GM21529 (cell line): ENCODE data around the gene IZUMO2.

Experiments
- ATAC-seq: cut with Tn5 transposase; IDR thresholded peaks from one replicate; pipeline ENCODE4 v1.9.1; 2021; ENCODE audit not compliant: unreplicated experiment

IZUMO2 gene

DNA sequence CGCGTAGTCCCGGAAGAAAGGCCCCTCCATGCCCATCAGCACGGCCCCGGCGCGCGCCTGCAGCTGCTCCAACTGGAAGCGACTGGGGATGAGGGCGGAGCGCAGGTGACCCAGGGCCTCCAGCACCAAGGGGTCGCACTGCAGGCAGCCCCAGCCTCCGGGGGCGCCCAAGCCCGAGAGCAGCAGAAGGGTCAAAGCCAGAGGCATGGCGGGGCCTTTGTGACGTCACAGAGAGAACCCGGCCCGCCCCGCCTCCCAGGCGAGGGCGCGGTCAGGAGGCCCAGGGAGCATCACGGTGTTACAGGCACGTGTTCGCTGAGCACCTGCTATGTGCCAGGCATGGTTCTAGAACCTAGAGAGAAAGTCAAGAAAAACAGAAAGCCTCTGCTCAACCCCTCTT is at the start of gene IZUMO2:
Gene IZUMO2, minus strand, starts transcription at position 294 of the 400 bp plus-strand sequence. Its CDS starts 87 bp downstream, at position 207.
- ATAC-seq, result no peak

DNA sequence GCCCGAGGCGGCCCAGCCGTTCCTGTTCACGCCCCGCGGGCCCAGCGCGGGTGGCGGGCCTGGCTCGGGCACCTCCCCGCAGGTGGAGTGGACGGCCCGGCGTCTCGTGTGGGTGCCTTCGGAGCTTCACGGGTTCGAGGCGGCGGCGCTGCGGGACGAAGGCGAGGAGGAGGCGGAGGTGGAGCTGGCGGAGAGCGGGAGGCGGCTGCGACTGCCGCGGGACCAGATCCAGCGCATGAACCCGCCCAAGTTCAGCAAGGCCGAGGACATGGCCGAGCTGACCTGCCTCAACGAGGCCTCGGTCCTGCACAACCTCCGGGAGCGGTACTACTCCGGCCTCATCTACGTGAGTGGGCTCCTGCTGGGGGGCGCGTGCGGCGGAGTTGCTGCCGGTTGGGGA is 47.3 kb upstream of the IZUMO2 start:
- no peak for ATAC-seq

- ATAC-seq, result no peak
These were observed 46.0 kb upstream of the IZUMO2 start for GRCh38 chr19:50209131-50209530.

DNA sequence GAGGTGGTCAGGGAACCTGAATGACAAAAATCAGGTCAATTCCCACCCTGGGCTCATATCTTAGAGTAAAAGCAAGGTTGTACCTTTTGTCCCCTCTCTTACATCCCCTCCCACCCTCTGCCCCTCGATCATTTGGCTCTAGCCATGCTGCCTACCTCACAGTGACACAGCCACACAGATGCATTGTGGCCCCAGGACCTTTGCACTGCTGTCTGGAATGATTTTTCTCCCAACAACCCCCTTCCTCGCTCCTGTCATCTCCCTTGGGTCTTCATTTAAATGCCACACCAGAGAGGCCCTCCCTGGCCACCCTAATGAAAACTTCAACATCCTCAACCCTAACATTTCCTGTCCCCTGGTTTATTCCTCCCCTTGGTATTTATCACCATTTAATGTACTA is 44.6 kb upstream of the IZUMO2 start:
- no peak for ATAC-seq

- no peak for ATAC-seq
These were observed 43.1 kb upstream of the IZUMO2 start for GRCh38 chr19:50206191-50206590.

DNA sequence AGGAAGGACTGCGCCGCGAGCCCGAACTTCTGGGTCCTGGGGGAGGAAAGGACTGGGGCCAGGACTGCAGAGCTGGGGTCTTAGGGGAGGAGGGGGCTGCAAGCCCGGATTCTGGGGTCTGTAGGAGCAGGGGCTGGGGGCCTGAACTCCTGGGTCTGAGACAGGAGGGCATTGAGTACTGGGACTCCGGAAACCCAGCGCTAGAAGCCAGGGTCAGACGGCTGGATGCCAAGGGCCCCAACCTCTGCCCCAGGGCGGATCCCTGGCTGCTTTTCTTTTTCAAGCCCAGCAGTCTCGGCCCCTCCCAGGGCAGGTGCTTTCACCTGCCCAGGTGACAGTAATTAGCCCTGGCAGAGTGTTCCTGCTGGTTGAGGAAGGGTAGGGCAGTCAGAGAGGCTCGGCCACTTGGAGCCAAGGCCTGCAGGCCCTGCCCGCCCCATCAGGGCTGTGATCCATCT is 42.6 kb upstream of the IZUMO2 start:
- no peak for ATAC-seq

DNA sequence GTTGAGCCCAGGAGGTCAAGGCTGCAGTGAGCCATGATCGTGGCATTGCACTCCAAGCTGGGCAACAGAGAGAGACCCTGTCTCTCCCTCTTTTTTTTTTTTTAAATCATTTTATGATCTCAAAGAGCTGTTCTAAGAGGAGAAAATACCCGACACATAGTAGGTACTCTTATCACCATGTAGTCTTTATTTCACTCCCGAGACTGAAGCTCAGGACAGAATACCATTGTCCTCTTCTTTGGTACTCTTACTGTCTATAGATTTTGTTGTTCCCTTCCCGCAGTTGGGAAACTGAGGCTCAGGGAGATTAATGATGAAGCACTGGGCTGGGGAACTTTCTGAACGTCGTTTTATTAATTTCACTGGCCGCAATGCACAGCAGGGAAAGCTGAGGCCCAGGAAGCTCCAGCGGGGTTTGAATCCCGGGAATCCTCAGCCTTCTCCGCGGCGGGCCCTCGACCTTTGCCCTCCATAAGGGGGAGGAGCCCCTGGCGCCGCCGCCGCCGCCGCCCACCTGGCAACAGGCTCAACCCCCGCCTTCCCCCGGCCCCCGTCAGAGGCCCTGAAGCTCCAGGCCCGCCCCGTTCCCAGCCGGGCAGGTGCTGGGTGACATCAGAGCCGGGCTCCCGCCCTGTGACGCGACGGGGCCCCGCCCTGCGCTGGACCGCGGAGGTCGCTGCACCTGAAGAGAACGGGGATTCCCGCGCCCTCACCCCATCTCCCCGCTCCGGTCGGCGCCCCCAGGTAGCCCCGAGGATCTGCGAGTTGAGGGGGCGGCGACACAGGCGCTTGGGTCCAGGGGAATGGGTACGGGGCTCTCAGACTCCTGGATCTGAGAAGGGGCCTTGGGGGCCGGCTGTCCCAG is 42.0 kb upstream of the IZUMO2 start:
- ATAC-seq, result no peak

GRCh38 chr19:50204081-50204428 is 41.0 kb upstream of the IZUMO2 start:
- ATAC-seq, result no peak

DNA sequence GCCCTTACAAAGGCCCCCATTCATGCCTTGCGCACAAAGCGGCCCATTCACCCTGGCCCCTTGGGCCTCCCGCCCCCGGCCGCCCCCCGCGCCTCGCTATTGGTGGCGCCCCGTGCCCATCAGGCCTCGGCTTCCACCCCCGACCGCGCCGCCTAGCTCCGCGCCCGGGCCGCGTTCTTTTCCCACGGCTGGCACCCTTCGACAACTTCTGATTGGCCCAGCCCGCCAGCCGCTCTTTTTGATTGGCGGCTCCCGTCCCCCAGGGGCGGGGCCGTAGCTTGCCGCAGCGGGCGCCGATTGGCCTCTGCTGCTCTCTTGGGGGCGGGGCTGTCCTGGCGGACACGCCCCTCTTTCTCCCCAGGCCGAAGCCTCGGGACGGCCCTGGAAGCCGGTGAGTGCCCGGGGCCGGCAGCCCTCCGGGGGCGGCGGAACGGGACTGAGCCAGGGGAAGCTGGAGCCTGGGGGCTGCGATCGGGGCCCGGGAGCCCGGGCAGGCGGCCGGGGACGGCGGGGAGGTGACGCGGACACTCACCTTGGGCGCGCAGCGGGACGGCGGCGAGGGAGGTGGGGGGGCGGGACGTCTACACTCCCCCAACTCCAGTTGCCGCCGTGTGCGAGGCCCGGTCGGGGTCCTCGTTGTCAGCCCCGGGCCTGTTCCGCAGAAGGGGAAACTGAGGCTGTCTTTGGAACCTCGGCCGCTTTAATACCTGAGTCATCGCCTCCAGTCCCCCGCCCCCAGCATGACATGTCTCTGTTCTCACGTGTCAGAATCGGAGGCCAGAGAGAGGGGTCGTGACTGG is 40.4 kb upstream of the IZUMO2 start, which contains the start of gene MYH14:
Gene MYH14, plus strand, starts transcription at position 342 of the 800 bp plus-strand sequence. CDS start 6,744 bp downstream, outside the sequence.
- ATAC-seq, result no peak

DNA sequence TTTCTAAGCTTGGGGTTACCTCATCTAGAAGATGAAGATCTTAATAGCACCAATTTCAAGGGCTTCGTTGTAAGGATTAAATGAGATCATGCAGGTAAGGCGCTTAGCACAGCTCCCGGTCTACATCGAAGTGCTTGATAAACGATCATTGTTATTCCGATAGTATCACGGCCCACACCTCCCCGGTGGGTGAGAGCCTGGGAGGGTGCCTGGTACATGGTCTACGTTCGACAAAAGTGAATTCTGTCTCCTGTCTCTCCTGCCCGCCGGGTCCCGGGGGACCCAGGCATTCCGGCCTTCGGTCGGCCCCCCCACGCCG is 39.8 kb upstream of the IZUMO2 start:
- no peak for ATAC-seq

GRCh38 chr19:50202386-50202785 is 39.3 kb upstream of the IZUMO2 start:
- ATAC-seq, result no peak

GRCh38 chr19:50199259-50199555 is 36.1 kb upstream of the IZUMO2 start:
- ATAC-seq, result no peak

DNA sequence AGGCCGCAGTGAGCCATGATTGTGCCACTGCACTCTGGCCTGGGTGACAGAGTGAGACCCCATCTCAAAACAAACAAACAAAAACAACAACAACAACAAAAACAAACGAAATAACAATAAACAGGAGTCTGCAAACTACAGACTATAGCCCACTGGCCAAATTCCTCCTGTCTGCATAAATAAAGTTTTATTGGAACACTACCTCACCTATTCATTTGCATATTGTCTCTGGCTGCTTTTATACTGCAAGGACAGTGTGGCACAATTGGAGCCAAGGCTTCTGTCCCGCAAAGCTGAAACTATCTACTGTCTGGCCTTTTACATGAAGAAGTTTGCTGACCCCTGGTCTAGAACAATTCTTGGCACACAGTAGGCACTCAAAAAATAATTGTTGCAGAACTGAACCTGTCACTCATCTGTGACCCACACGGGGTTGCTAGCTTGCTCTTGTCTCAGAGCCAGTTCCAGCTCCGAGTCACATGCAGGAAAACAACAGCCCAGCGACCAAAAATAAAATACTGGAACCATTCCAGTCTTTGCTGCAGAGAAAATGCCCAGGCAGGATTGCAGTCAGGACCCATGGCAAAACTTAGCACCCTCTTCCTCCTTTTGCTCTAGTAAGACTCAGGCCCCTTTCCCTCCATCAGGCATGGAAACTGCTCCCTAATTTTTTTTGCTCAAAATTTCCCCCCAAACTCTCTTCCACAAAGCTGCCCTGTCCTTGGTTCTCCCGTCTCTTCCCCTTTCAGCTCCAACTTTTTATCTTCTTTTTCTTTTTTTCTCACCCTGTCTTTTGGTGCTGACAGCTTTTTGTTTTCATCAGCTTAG is 35.6 kb upstream of the IZUMO2 start:
- ATAC-seq, result no peak

- ATAC-seq, result no peak
These were observed 34.3 kb upstream of the IZUMO2 start for GRCh38 chr19:50197348-50197747.

GRCh38 chr19:50196322-50196932 is 33.3 kb upstream of the IZUMO2 start:
- ATAC-seq, result no peak

DNA sequence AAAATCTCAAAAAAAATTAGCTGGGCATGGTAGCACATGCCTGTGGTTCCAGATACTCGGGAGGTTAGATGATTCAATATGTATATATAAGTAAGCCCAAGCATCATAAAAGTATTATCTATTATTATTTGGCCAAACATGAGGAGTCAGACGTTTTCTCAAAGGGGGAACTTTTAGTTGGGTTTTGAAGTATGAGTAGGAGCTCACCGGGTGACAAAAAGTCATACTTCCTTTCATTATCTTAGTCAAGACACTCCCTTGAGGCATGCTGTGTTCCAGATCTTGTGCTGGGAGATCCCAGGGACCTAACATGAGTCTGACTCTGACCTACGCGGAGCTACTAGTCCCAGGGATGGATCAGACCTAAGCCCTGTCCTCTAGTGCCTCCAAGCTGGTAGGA is 32.1 kb upstream of the IZUMO2 start:
- no peak for ATAC-seq

GRCh38 chr19:50192463-50193211 is 29.6 kb upstream of the IZUMO2 start:
- no peak for ATAC-seq

DNA sequence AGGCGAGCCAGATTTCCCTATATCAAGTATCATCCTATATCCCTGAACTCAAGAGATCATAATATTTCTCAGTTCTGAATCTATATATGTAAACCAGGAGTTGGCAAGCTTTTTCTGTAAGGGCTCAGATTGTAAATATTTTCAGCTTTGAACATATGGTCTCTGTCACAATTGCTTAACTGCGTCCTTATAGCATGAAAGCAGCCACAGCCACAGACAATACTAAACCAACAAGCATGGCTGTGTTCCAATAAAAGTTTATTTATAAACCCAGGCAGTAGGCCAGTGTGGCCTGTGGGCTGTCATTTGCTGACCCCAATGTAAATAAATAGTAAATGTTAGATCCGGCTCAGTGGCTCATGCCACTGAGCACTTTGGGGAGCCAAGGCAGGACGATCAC is 28.1 kb upstream of the IZUMO2 start:
- no peak for ATAC-seq

DNA sequence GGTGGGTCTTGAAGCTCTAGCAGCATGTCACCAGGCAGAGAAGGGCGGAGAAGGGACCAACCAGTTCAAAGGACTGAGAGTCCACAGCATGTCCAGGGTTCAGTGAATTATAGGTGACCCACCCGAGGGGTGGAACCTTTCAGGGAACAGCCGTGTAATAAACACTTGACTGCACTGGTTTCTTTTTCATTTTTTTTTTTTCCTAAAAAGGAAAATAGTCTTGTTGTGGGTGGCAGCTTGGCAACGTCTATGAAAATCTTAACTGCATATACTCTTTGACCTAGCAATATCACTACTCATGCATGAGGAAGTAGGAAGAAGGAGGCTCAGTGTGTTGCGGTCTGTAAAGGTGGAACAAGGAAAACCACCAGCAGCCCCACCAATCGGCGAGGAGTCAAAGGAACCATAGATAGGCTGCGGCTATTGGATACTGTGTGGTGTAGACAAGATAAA is 27.4 kb upstream of the IZUMO2 start:
- ATAC-seq, result no peak

DNA sequence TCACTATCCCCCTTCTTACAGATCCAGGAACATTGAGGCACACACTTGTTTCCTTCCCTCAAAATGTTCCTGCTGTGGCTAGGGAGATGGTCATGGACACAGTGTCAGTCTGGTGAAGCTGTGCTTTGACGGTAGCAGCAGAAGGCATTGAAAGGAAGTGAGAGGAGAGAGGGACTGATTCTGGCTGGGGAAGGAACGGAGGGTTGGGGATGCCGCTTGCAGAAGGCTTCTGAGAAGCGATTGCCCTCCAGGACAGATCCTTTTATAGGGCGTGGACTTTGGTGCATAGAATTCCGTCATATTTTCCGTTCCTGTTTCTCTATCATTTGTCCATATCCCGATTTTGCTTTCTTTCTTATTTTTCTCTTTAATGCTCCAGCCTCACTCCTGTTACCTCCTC is 26.2 kb upstream of the IZUMO2 start:
- no peak for ATAC-seq
